ENCODE data around the gene RPGR.

RPGR gene

GRCh38 chrX:38249965-38250364 lies 77.3 kb downstream of the RPGR start (continued):
- no peak for TF ChIP-seq PATZ1 (CRISPR knock-in tag; IDR thresholded peaks at IDR 0.05; ENCODE audit: borderline replicate concordance)
- no peak for TF ChIP-seq ARNTL (CRISPR knock-in tag; IDR thresholded peaks at IDR 0.05; ENCODE audit: borderline replicate concordance, low read depth)
- no peak for TF ChIP-seq OSR1 (CRISPR knock-in tag; IDR thresholded peaks at IDR 0.05)
- TF ChIP-seq ZNF8 (CRISPR knock-in tag; IDR thresholded peaks at IDR 0.05): no peak
- no peak for TF ChIP-seq POU6F1 (CRISPR knock-in tag; IDR thresholded peaks at IDR 0.05; ENCODE audit: borderline replicate concordance, low read depth)
- TF ChIP-seq SNAI2 (CRISPR knock-in tag; IDR thresholded peaks at IDR 0.05): no peak

- TF ChIP-seq ZNF70 (CRISPR knock-in tag; IDR thresholded peaks at IDR 0.05) (no peak), POU6F1 (CRISPR knock-in tag; IDR thresholded peaks at IDR 0.05; ENCODE audit: borderline replicate concordance, low read depth) (no peak), PPARA (CRISPR knock-in tag; IDR thresholded peaks at IDR 0.05; ENCODE audit: borderline replicate concordance) (no peak), ISL1 (CRISPR knock-in tag; IDR thresholded peaks at IDR 0.05) (no peak), OSR1 (CRISPR knock-in tag; IDR thresholded peaks at IDR 0.05) (no peak)
- no peak for ATAC-seq
These were observed 80.3 kb downstream of the RPGR start for GRCh38 chrX:38247051-38247450.

GRCh38 chrX:38240541-38240940 lies 86.8 kb downstream of the RPGR start:
- TF ChIP-seq ESRRG (CRISPR knock-in tag; IDR thresholded peaks at IDR 0.05): no peak
- no peak for TF ChIP-seq GLIS3 (CRISPR knock-in tag; IDR thresholded peaks at IDR 0.05)
- no peak for TF ChIP-seq TCF4 (CRISPR knock-in tag; IDR thresholded peaks at IDR 0.05; ENCODE audit: borderline replicate concordance)
- no peak for TF ChIP-seq ZNF8 (CRISPR knock-in tag; IDR thresholded peaks at IDR 0.05)
- TF ChIP-seq ARNTL (CRISPR knock-in tag; IDR thresholded peaks at IDR 0.05; ENCODE audit: borderline replicate concordance, low read depth): no peak
- no peak for TF ChIP-seq SNAI2 (CRISPR knock-in tag; IDR thresholded peaks at IDR 0.05)
- no peak for TF ChIP-seq ZFP30 (CRISPR knock-in tag; IDR thresholded peaks at IDR 0.05)
- no peak for TF ChIP-seq ZC3H10 (CRISPR knock-in tag; IDR thresholded peaks at IDR 0.05)
- no peak for TF ChIP-seq CREB5 (CRISPR knock-in tag; IDR thresholded peaks at IDR 0.05; ENCODE audit: low read depth)
- TF ChIP-seq ISL1 (CRISPR knock-in tag; IDR thresholded peaks at IDR 0.05): no peak
- TF ChIP-seq ZNF70 (CRISPR knock-in tag; IDR thresholded peaks at IDR 0.05): no peak
- no peak for TF ChIP-seq TSHZ2 (CRISPR knock-in tag; IDR thresholded peaks at IDR 0.05)
- no peak for TF ChIP-seq PATZ1 (CRISPR knock-in tag; IDR thresholded peaks at IDR 0.05; ENCODE audit: borderline replicate concordance)
- no peak for TF ChIP-seq POU6F1 (CRISPR knock-in tag; IDR thresholded peaks at IDR 0.05; ENCODE audit: borderline replicate concordance, low read depth)
- no peak for TF ChIP-seq RARB (CRISPR knock-in tag; IDR thresholded peaks at IDR 0.05)
- TF ChIP-seq CSDC2 (CRISPR knock-in tag; IDR thresholded peaks at IDR 0.05): no peak
- TF ChIP-seq OSR1 (CRISPR knock-in tag; IDR thresholded peaks at IDR 0.05): no peak
- no peak for TF ChIP-seq ZFP3 (CRISPR knock-in tag; IDR thresholded peaks at IDR 0.05)
- ATAC-seq: no peak
